Cerebellar nuclear complex (tissue), 1 donor: ENCODE data around the gene LRRC26.

Experiments used
- DNase-seq, 2 experiments: peaks; one replicate each; lab custom pipeline; 2025; lab: John Stamatoyannopoulos, UW

LRRC26 gene

GRCh38 chr9:137150617-137151457, 19.0 kb downstream of the LRRC26 start:
- no peak for DNase-seq

DNA sequence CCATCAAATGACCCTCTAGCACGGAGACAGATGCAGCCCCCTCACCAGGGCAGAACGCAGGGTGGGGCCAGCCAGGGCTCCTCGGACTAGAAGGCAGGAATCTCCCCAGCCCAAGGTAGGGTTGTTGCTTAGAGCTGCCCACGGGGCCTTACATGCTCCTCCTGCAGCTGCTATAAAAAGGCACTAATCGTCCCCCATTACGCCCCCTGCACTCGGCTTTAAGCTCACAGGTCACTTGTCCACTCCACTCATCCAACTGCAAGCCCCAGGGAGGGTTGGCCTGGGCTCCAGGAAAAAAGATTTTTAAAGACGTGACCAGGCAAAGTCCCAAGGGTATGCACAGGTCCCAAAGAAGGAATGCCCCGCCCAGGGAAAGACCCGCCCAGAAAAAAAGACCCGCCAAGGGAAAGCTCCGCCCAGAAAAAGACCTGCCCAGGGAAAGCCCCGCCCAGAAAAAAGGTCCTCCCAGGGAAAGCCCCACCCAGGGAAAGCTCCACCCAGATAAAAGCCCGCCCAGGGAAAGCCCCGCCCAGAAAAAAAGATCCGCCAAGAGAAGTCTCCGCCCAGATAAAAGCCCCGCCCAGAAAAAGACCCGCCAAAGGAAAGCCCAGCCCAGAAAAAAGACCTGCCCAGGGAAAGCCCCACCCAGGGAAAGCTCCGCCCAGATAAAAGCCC, 19.8 kb downstream of the LRRC26 start:
- DNase-seq: no peak

GRCh38 chr9:137149363-137149762, 20.5 kb downstream of the LRRC26 start:
- DNase-seq: no peak

DNA sequence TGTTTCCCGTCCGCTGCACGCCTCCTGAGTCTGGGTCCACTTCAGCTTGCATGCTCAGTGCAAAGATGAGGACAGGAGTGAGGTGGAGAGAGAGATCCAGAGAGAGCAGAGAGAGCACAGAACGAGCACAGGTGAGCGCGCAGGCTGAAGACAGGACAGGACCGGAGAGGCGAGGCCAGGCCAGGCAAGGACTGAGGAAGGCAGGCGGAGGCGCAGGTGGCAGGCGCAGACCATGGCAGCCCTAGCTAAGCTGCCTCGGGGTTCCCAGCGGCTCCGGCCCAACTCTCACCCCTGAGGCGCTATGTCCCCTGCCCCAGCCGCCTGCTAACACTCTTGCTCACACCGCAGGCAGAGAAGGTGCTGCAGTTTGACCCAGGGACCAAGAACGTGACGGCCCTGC, 21.2 kb downstream of the LRRC26 start:
- DNase-seq: no peak

DNA sequence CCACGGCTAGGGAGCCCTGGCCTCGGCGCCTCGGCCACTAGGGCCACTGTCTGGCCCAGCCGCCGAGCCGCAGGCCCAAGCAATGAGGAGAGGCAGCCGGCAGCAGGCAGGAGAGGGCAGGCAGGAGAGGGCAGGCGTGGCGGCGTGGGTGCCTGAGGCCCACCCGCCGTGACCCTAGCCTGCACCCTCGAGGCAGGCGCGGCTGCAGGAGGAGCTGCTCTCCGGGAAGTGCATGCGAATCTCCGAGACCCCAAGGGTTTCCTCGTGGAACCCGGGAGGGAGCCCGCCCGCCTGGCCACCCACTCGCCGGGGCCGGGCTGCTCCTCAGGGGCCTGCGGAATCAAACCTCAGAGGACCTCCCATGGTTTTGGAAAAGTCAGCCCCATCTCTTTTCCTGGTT, 21.6 kb downstream of the LRRC26 start:
- DNase-seq: no peak

GRCh38 chr9:137147793-137148160, 22.1 kb downstream of the LRRC26 start:
- DNase-seq: no peak

DNA sequence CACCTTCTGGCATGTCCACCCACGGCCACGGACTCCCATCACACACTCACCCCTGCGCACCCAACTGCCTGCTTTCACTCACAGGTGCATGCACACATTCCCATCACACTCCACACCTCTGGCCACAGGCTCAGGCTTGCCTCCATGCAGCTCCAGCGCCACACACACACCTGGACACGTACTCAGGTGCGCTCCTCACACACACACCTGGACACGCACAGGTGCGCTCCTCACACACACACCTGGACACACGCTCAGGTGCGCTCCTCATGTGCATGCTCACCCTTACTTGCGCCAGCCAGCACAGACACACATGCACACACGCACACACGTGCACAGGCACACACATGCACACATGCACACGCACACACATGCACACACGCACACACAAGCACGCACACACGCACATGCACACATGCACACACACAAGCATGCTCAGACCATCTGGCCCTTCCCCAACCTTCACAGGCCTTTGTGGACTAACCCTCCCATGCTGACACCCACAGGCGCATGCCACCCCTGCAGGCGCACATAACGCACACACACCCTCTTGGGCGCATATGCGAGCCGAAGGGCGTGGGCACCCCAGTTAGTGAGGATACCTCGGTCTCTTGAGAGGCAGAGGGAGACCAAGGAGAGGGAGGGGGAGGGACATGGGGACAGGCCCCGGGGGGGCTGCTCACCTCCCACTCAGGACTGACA, 22.6 kb downstream of the LRRC26 start:
- no peak for DNase-seq

GRCh38 chr9:137146527-137146918, 23.3 kb downstream of the LRRC26 start:
- DNase-seq: no peak

DNA sequence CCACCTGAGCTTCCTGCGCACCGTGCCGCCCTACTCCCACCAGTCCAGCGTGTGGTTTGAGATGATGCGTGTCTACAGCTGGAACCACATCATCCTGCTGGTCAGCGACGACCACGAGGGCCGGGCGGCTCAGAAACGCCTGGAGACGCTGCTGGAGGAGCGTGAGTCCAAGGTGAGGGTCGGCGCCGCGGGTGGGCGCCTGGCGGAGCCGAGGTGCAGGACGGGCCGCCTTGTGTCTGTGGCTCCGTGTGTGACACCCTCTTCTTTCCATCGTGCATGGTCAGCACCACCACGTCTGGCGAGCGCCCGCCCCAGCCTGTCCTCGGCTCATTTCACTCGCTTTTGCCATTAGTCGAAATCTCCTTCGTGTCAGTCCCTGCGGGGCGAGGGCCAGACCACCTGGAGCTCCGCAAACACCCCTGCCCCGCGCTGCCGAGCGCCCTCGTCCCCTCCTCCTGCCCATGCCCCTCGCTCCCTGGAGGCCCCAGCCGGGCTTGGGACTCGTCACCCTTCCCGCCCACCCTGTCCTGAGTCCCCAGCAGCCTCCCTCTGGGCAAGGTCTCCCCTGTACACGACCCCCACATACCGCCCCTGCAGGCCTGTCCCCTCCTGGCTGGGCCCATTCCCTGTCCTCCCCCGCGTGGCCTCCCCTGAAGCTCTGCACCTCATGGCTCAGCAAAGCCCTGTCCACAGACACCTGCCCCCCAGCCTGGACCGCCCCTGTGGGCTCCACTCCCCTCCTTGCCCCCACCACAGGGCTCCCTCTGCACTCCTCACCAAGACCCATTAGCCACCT, 23.9 kb downstream of the LRRC26 start:
- DNase-seq: no peak

DNA sequence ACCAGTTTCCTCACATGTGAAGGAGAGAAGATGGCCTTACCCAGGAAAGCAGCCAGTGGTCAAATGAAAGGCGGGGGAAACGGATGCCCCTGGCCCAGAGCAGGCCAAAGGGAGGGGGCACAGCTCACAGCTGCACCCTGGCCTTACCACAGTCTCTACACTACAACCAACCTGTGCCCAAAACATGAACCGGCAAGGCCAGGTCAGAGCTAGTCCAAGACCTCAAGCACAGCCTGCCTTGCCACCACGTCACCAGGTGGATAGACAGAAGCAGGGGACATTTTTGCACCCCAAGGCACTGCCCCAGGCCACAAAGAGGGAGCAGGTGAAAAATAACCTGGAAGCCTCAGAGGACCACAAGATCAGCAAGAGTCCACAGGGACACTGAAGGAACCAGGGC, 26.4 kb downstream of the LRRC26 start:
- no peak for DNase-seq

- DNase-seq: no peak
These were observed 27.6 kb downstream of the LRRC26 start for GRCh38 chr9:137141976-137142936.

- no peak for DNase-seq
These were observed 28.6 kb downstream of the LRRC26 start for GRCh38 chr9:137141050-137141810.

DNA sequence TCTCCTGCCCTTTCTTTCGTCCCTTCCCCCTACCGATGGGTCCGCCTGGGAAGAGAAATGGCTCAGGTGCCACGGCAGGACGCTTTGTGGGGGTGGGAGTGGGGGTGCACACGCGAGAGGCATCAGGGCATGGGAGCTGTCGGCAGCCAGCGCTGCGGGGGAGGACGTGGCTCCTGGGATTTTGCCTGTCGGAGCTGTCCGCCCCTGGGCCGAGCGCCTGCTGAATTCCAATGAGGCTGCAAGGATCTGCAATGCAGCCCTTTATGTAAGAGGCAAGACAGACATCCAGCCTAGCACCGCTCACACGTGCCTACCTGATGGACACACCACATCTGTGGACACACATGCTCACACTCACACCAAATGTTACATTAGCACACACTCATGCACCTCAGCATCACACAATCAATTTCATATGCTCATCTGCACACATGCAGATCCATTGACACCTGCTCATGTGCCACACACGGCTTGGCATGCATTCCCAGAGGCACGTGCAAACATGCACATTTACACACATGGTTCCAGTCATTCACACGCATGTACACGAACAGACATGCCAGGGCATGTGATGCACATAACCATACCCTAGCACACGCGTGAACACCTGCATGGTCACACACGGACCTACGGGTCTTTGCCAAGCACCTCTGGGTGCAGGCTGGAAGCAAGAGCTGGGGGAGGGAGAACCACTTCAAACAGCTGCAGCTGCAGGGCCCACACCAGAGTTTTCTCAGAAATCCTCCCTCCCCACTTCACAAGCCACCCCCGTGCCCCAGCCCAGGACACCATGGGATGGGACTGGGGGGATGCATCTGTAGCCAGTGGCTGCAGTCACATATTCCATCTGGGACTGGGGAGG, 29.5 kb downstream of the LRRC26 start:
- no peak for DNase-seq

DNA sequence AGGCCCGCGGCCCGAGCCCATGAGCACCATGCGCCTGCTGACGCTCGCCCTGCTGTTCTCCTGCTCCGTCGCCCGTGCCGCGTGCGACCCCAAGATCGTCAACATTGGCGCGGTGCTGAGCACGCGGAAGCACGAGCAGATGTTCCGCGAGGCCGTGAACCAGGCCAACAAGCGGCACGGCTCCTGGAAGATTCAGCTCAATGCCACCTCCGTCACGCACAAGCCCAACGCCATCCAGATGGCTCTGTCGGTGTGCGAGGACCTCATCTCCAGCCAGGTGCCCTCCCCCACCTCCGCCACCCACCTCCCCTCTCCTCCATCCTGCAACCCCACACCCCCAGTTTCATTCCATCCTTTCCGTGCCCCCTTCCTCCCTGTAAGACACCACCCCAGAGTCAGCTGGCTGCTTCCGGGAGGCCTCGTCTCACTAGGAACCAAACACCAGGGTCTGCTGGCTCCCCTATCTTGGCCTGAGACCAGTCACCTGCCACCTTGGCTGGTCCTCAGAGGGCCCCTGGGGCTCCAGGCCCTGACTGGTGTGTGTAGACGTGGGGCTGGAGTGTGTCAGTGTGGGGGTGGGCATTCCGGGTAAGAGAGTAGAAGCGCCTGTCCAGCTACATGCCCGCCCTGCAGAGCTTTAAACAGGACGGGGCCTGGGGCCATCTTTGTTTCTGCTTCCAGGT, 30.2 kb downstream of the LRRC26 start:
- no peak for DNase-seq

- DNase-seq: peak in 1 of 2 experiments; percentile 4
These were observed 31.0 kb downstream of the LRRC26 start, which contains the start of gene GRIN1 for GRCh38 chr9:137138722-137139467. Gene GRIN1, plus strand, starts transcription at chr9:137139154. Its CDS starts 333 bp downstream, at chr9:137139487.

DNA sequence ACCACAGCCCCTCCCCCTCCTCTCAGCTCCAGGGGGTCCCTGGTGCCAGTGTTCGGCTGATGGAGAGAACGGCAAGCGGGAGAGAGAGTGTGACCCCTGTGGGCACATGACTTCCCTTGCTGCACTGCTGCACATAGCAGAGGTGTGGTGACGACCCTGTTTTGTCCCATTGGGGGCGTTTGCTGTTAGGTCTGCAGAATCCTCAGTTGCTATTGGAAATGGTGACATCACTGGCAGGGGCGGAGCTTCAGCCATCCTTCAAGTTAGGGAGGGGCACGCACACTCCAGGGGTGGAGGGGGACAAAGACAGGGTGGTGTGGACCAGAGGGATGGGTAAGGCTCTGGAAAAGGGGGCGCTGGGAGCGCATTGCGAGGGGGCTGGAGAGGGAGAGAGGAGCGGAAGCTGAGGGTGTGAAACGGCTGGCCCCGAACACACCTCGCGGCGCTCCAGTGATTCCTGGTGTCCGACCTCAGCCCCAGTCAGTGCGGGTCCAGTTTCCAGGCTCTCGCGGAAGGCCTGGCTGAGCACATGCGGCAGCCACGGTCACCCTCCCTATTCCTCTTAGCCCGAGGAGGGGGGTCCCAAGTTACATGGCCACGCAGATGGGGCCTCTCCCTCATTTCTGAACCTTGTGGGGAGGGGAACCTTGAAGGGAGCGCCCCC, 31.7 kb downstream of the LRRC26 start:
- peak in 1 of 2 experiments; percentile 63 for DNase-seq
